ENCODE data around the gene BATF. TPM values are rescaled to one million over a fixed set of nuclear protein-coding genes. Genes with fewer than 3 reads are reported as not detected.

BATF gene
- total RNA-seq, 1 experiment from 2014 or later = not detected

DNA sequence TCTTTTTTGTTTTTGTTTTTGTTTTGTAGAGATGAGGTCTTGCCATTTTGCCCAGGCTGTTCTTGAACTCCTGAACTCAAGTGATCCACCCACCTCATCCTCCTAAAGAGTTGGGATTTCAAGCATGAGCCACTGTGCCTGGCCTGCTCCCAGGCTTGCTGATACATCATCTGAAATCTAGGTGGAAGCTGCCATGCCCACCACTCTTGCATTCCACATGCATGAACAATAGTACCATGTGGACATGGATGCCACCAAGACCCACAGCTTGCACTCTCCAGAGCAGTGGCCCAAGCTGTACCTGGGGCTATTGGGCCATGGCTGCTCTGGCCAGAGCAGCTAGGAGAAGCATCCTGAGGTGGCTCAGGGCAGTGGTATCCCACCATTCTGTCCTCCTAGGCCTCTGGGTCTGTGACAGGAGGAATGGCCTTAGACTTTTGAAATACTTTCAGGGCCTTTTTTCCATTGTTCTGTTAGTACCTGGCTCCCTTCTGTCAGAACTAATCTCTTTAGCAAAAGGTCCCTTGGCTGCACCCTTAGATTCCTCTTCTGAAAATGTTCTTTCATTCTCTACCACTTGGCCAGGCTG lies 69.8 kb downstream of the BATF start:
- no TSS peak for BruUV-seq (replicated peaks)
- ChIA-PET POLR2A (no interaction called here), CTCF (no interaction called here)
- DNase-seq (ENCODE audit: low read depth, low spot score) (no peak), ATAC-seq (no peak)
- Histone ChIP-seq H3K27ac (ENCODE audit: low read length) (no peak overlapping the region), H3K27me3 (ENCODE audit: control insufficient read depth, insufficient read depth, low read length) (no peaks in the 10 kb centered on the region), H3K9me3 (ENCODE audit: control insufficient read depth, insufficient read depth, low read depth, low read length) (no peaks in the 10 kb centered on the region), H3K4me3 (ENCODE audit: low read depth in 2 of 2, low read length in 2 of 2) (no peak overlapping the region), H3K36me3 (ENCODE audit: control insufficient read depth, insufficient read depth, low read length) (no peaks in the 10 kb centered on the region), H3K4me1 (ENCODE audit: control insufficient read depth, insufficient read depth, low read length) (no peaks in the 10 kb centered on the region)
- TF ChIP-seq POLR2AphosphoS5 (IDR thresholded peaks at IDR 0.05; ENCODE audit: low read depth, low read length) (no peak), SIN3A (IDR thresholded peaks at IDR 0.05; ENCODE audit: borderline replicate concordance, insufficient read depth, low read depth, low read length) (no peak)
- TF ChIP-seq, protein P1, sequence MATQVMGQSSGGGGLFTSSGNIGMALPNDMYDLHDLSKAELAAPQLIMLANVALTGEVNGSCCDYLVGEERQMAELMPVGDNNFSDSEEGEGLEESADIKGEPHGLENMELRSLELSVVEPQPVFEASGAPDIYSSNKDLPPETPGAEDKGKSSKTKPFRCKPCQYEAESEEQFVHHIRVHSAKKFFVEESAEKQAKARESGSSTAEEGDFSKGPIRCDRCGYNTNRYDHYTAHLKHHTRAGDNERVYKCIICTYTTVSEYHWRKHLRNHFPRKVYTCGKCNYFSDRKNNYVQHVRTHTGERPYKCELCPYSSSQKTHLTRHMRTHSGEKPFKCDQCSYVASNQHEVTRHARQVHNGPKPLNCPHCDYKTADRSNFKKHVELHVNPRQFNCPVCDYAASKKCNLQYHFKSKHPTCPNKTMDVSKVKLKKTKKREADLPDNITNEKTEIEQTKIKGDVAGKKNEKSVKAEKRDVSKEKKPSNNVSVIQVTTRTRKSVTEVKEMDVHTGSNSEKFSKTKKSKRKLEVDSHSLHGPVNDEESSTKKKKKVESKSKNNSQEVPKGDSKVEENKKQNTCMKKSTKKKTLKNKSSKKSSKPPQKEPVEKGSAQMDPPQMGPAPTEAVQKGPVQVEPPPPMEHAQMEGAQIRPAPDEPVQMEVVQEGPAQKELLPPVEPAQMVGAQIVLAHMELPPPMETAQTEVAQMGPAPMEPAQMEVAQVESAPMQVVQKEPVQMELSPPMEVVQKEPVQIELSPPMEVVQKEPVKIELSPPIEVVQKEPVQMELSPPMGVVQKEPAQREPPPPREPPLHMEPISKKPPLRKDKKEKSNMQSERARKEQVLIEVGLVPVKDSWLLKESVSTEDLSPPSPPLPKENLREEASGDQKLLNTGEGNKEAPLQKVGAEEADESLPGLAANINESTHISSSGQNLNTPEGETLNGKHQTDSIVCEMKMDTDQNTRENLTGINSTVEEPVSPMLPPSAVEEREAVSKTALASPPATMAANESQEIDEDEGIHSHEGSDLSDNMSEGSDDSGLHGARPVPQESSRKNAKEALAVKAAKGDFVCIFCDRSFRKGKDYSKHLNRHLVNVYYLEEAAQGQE (IDR thresholded peaks at IDR 0.05; ENCODE audit: insufficient read depth in 1 of 2, low read depth in 2 of 2, low read length in 1 of 2) = no peak
- in situ Hi-C loops (cut with HindIII; ENCODE audit: low pct_unique_long_range_greater_than_20kb, low sequenced_read_pairs) = no loop called here
- intact Hi-C loops (cut with micrococcal nuclease; ENCODE audit: unreplicated experiment) = no loop called here

DNA sequence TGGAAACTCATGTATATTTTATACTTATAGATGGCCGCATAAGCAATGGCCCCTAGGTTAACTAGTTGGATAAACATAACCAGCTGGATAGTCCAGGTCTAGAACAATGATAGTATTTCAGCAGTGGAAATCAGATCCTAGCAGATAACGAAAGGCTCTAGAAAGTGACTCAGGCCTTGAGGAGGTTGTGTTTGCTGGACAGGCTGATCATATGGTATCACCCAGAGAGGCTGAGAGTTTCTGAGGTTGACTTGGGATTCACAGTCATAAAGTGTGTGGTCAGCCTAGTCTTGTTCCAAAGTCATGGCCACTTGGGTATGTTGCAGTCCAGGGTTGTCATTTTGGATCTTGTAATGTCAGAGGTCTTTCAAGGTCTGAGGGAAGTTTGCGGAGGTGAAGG lies 73.0 kb downstream of the BATF start:
- ATAC-seq = no peak
- Histone ChIP-seq H3K4me3 (ENCODE audit: low read depth in 2 of 2, low read length in 2 of 2) (no peak overlapping the region), H3K27me3 (ENCODE audit: control insufficient read depth, insufficient read depth, low read length) (no peaks in the 10 kb centered on the region), H3K36me3 (ENCODE audit: control insufficient read depth, insufficient read depth, low read length) (no peaks in the 10 kb centered on the region), H3K27ac (ENCODE audit: low read length) (no peak overlapping the region), H3K9me3 (ENCODE audit: control insufficient read depth, insufficient read depth, low read depth, low read length) (no peaks in the 10 kb centered on the region), H3K4me1 (ENCODE audit: control insufficient read depth, insufficient read depth, low read length) (no peaks in the 10 kb centered on the region)
- no peak for TF ChIP-seq SIN3A (IDR thresholded peaks at IDR 0.05; ENCODE audit: borderline replicate concordance, insufficient read depth, low read depth, low read length)
- TF ChIP-seq CTCF (IDR thresholded peaks at IDR 0.05) = no peak
- TF ChIP-seq, protein P1 (IDR thresholded peaks at IDR 0.05; ENCODE audit: insufficient read depth in 1 of 2, low read depth in 2 of 2, low read length in 1 of 2) = no peak
- no peak for TF ChIP-seq TCF7L2 (IDR thresholded peaks at IDR 0.05; ENCODE audit: low read depth, low read length)
- no peak for TF ChIP-seq POLR2AphosphoS5 (IDR thresholded peaks at IDR 0.05; ENCODE audit: low read depth, low read length)
- BruUV-seq (replicated peaks) = no TSS peak
- ChIA-PET POLR2A (no interaction called here), CTCF (no interaction called here)
- no peak for DNase-seq (ENCODE audit: low read depth, low spot score)
- intact Hi-C loops (cut with micrococcal nuclease; ENCODE audit: unreplicated experiment) = no loop called here
- in situ Hi-C loops (cut with HindIII; ENCODE audit: low pct_unique_long_range_greater_than_20kb, low sequenced_read_pairs) = no loop called here

Other genes starting within 250 kb of the BATF start
- gene FOS, start 243.6 kb upstream of the BATF start, total RNA-seq (2021; ENCODE audit: unreplicated experiment) = 26.8 TPM
- 17.5 TPM for gene JDP2, start 94.4 kb upstream of the BATF start, total RNA-seq (2021; ENCODE audit: unreplicated experiment)
- gene FLVCR2, start 56.2 kb downstream of the BATF start, total RNA-seq (2021; ENCODE audit: unreplicated experiment) = 9.7 TPM
- 23.1 TPM for gene ERG28, start 138.4 kb downstream of the BATF start, total RNA-seq (2021; ENCODE audit: unreplicated experiment)
- gene TTLL5, start 138.8 kb downstream of the BATF start, total RNA-seq (2021; ENCODE audit: unreplicated experiment) = 23.5 TPM